Measurements from ENCODE around the gene TPCN1. TPM values are rescaled to one million over a fixed set of nuclear protein-coding genes. Genes with fewer than 3 reads are reported as not detected.

The TPCN1 gene
- 100 to 1,000 TPM in 1 of 3 donors, 10 to 100 TPM in 2; 89.9 to 133 (median 91.3) TPM for total RNA-seq
- long read RNA-seq, donor 1, full-length matches to known transcripts = 2 of 56 reads
- long read RNA-seq, donor 1, partial matches to known transcripts = 21 of 56 reads
- long read RNA-seq, donor 1, other reads (novel, unspliced or antisense) = 33 of 56 reads
- long read RNA-seq, donor 2, full-length matches to known transcripts = 6 of 19 reads
- long read RNA-seq, donor 2, partial matches to known transcripts = 3 of 19 reads
- long read RNA-seq, donor 2, other reads (novel, unspliced or antisense) = 10 of 19 reads

DNA sequence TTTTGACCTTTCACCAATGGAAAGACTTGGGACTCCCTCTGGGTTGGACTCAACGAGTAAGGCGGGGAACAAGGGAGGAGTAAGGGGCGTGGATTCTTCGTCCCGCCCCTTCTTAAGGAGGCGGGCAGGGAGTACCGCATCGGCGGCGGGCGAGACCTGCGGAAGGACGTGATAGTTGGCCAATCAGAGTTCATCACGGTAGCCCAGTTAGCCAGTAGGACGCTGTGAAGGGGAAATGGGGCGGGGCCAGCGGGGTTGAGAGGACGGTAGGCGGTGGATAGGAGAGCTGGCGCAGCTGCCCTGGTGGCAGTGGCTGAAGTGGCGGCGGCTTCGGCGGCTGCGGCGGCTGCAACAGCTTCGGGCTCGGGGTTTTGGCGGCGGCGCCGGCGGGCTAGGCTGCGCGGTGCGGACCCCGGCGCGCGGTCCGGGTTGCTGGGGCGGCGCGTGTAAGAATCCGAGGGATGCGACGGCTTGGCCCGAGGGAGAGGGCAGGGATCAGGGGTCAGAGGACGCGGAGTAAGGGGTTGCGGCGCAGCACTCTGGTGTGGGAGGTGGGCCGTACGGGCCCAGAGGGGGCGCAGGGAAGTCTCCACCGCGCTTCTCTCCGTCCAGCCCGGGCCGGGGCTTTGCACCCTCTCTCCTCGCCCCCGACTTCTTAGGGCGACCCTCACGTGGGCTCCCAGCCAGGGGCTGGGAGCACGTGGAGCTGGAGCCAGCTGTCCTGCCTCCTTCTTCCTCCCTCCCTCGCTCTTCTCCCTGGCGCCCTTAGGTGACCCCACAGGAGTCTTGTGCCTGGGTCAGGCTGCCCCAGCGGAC is at the start of gene TPCN1:
TSS of gene TPCN1 (plus strand) at position 284 of the 816 bp plus-strand sequence. CDS start 5,389 bp downstream, outside the sequence.
- Histone ChIP-seq H3K9me3 (no peaks in the 10 kb centered on the region), H3K36me3 (ENCODE audit: low read depth) (peaks cover 5% of the 10 kb centered on the region), H3K4me3 (peak within 1 kb of the TSS; percentile 85), H3K4me1 (ENCODE audit: low read depth) (peaks cover 35% of the 10 kb centered on the region)
- no peak for TF ChIP-seq CTCF (IDR thresholded peaks at IDR 0.05)
- DNase-seq = peak; percentile 99 to 100 (median 99)
- intact Hi-C loops (cut with DNase I, micrococcal nuclease) = no loop called here
- peak; percentile 91 for ATAC-seq

DNA sequence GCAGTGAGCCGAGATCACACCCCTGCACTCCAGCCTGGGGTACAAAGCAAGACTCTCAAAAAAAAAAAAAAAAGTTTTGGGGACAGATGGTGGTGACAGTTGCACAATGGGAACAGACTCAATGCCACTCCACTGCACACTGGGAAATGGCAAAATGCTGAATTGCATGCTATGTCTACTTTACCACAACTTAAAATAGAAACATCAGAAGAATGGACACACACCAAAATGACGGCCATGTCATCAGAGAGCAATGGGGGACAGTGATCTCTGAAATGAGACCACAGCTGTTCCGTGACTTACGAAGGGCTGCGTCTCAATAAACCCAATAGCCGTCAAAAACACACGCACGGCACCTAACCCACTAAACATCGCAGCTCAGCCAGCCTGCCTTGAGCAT is 49.7 kb upstream of the TPCN1 start:
- Histone ChIP-seq H3K9me3 (no peaks in the 10 kb centered on the region), H3K36me3 (ENCODE audit: low read depth) (no peaks in the 10 kb centered on the region), H3K4me3 (no peak overlapping the region), H3K4me1 (ENCODE audit: low read depth) (no peaks in the 10 kb centered on the region)
- DNase-seq (no peak), ATAC-seq (no peak)
- intact Hi-C loops (cut with DNase I, micrococcal nuclease) = loop anchor here (10.0 kb wide), 1 partner anchor 127 kb away; no protein-coding TSS in a partner anchor
- TF ChIP-seq CTCF (IDR thresholded peaks at IDR 0.05) = no peak

DNA sequence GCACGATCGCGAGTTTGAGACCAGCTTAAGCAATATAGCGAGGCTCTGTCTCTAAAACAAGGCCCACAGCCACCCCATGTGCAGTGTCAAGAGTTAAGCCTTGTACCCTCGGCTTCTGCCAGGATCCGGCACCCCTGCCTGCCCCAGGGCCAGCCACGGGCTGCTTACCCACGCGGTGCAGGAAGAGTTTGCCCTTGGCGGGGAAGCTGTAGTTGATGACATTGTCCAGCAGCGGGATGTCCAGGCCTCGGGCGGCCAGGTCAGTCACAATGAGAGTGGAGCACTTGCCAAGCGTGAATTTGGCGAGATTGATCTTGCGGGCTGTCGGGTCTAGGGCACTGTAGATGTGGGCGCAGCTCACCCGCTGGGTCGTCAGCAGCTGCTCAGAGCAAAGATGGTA is 49.1 kb upstream of the TPCN1 start:
- intact Hi-C loops (cut with DNase I, micrococcal nuclease) = loop anchor here (10.0 kb wide), 1 partner anchor 127 kb away; no protein-coding TSS in a partner anchor
- no peak for DNase-seq
- no peak for TF ChIP-seq CTCF (IDR thresholded peaks at IDR 0.05)
- ATAC-seq = no peak
- Histone ChIP-seq H3K9me3 (no peaks in the 10 kb centered on the region), H3K4me3 (no peak overlapping the region), H3K36me3 (ENCODE audit: low read depth) (no peaks in the 10 kb centered on the region), H3K4me1 (ENCODE audit: low read depth) (no peaks in the 10 kb centered on the region)

GRCh38 chr12:113173081-113173698 is 48.1 kb upstream of the TPCN1 start:
- ATAC-seq (no peak), DNase-seq (no peak)
- Histone ChIP-seq H3K9me3 (no peaks in the 10 kb centered on the region), H3K4me3 (no peak overlapping the region), H3K4me1 (ENCODE audit: low read depth) (no peaks in the 10 kb centered on the region), H3K36me3 (ENCODE audit: low read depth) (no peaks in the 10 kb centered on the region)
- TF ChIP-seq CTCF (IDR thresholded peaks at IDR 0.05) = no peak
- intact Hi-C loops (cut with DNase I, micrococcal nuclease) = loop anchor here (10.0 kb wide), 1 partner anchor 128 kb away; no protein-coding TSS in a partner anchor

DNA sequence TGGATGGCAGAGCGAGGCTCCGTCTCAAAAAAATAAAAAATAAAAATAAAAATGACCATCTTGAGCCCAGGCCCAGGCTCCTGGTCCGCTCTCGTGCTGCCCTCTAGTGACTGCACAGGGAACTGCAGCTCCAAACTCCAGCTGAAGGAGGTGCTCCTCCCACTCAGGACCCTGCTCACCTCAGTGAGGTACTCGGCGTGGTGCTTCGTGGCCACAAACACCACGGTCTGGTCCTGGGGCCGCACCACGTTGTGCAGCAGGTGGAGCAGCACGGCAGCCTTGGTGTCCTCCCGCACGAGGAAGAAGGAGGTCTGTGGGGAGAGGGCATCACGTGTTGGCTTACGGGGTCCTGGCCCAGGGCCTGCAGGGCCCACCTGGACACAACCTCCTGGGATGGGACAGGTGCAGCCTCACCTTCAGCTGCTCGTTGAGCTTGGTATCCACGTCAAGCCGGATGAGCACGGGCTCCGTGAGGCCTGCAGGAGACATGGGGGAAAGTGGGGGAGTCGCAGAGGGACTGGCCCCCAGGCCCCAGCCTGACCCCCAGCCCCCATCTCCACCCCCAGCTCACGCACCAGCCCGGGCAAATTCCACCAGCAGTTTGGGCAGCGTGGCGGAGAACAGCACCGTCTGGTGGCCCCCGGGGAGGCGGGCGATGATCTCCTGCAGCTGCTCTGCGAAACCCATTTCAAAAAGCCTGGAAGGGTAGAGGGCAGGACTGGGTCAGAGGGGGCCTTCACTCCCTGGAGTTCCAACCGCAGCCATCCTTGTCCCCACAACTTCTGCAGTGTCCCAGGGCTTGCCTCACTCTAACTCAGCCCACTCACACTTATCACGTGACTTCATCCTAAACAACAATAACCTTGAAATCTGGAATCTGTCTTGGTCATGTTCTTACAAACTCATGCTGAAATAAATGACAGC is 46.5 kb upstream of the TPCN1 start:
- H3K4me3 ChIP-seq = no peak overlapping the region
- no peaks in the 10 kb centered on the region for H3K4me1 ChIP-seq (ENCODE audit: low read depth)
- DNase-seq (peak; percentile 66 to 85 (median 83)), ATAC-seq (peak; percentile 92)
- peak; percentile 98 for TF ChIP-seq CTCF (IDR thresholded peaks at IDR 0.05)
- H3K9me3 ChIP-seq = no peaks in the 10 kb centered on the region
- intact Hi-C loops (cut with DNase I, micrococcal nuclease) = loop anchor here (10.0 kb wide), 1 partner anchor 130 kb away; no protein-coding TSS in a partner anchor
- H3K36me3 ChIP-seq (ENCODE audit: low read depth) = no peaks in the 10 kb centered on the region

Data from mucosa of descending colon (tissue), 3 donors.